A549 (cell line): ENCODE measurements around the gene SCRN2. TPM values are rescaled to one million over a fixed set of nuclear protein-coding genes. Genes with fewer than 3 reads are reported as not detected.
A peak's percentile ranks its signal among the peaks of the same experiment; 100 is the strongest.

Experiments used
- ATAC-seq, 2 experiments: fragments of 200-7000 bp in 1 of 2; fragments of >200 bp in 1 of 2; cut with Nextera tagmentation in 1 of 2; cut with Tn5 transposase in 1 of 2; 3 replicates each; pipeline versions ENCODE4 v1.8.0 to v1.9.1; 2018 to 2020; ENCODE audit warnings: mild to moderate bottlenecking in 1 of 2, moderate library complexity in 1 of 2
- CTCF ChIA-PET: fragments of 300-600 bp; sonication (Branson Sonifier 250); formaldehyde crosslinking; extraction: SDS; loops from one replicate; lab custom pipeline; 2021; ENCODE audit warnings: antibody characterized with exemption, inconsistent platforms; lab: Yijun Ruan, JAX
- POLR2A ChIA-PET: fragments of 350-600 bp; formaldehyde crosslinking; extraction: SDS; loops from one replicate; lab custom pipeline; 2021; ENCODE audit warnings: antibody characterized with exemption, inconsistent platforms; lab: Yijun Ruan, JAX
- DNase-seq, 2 experiments: peaks; one replicate each; pipeline versions ENCODE4 v3.0.0 to v3.0.0-alpha.2; 2011 to 2016; ENCODE audit warnings: low read depth in 1 of 2, low spot score in 1 of 2
- FAIRE-seq: peaks from 2 replicates; lab custom pipeline; 2011; peaks lifted over from hg19 to GRCh38; lab: Jason Lieb, UNC
- H3K27ac ChIP-seq, 2 experiments: fragments of >200 bp; sonication (Bioruptor Twin); formaldehyde crosslinking; 3 replicates each; pipeline ENCODE4 v1.5.1; 2016 to 2017
- H3K4me1 ChIP-seq: fragments of >200 bp; sonication (Bioruptor Twin); formaldehyde crosslinking; 3 replicates; pipeline ENCODE4 v1.6.1; 2016
- H3K4me2 ChIP-seq: fragments of >200 bp; sonication (Bioruptor Twin); formaldehyde crosslinking; 3 replicates; pipeline ENCODE4 v1.6.1; 2016
- H3K4me3 ChIP-seq: fragments of >200 bp; sonication (Bioruptor Twin); formaldehyde crosslinking; 3 replicates; pipeline ENCODE4 v1.5.1; 2016
- H3K9me3 ChIP-seq: fragments of >200 bp; sonication (Bioruptor Twin); formaldehyde crosslinking; 3 replicates; pipeline ENCODE4 v1.6.1; 2016
- CBX2 ChIP-seq: fragments of 200-600 bp; sonication (generic); IDR thresholded peaks from 2 replicates; pipeline ENCODE4 v1.6.1; 2016; ENCODE audit warnings: low read depth, mild to moderate bottlenecking, borderline replicate concordance
- CBX8 ChIP-seq: fragments of 200-600 bp; sonication (generic); IDR thresholded peaks from 2 replicates; pipeline ENCODE4 v1.6.1; 2016
- CHD2 ChIP-seq: fragments of 150-350 bp; IDR thresholded peaks from 2 replicates; pipeline ENCODE4 v1.6.1; 2014; ENCODE audit warnings: low read length; ENCODE audit not compliant: partially characterized antibody
- EHF ChIP-seq: fragments of 250-450 bp; sonication (Bioruptor Pico); IDR thresholded peaks from 2 replicates; pipeline ENCODE4 v1.5.0; 2020; ENCODE audit warnings: mild to moderate bottlenecking
- EHMT2 ChIP-seq: fragments of 200-600 bp; sonication (generic); IDR thresholded peaks from 2 replicates; pipeline ENCODE4 v1.6.1; 2016; ENCODE audit warnings: antibody characterized with exemption, low read depth, mild to moderate bottlenecking, moderate library complexity
- EP300 ChIP-seq, 2 experiments: fragments of >200 bp; sonication (Bioruptor Twin); formaldehyde crosslinking; IDR thresholded peaks; 2 replicates in 1 of 2; 3 replicates in 1 of 2; pipeline ENCODE4 v1.6.1; 2016 to 2017
- FOXS1 ChIP-seq: fragments of 250-450 bp; sonication (Bioruptor Pico); IDR thresholded peaks from 2 replicates; pipeline ENCODE4 v1.5.0; 2020; ENCODE audit warnings: mild to moderate bottlenecking, moderate library complexity
- GATA3 ChIP-seq: IDR thresholded peaks from 2 replicates; pipeline ENCODE4 v1.6.1; 2012; ENCODE audit warnings: borderline replicate concordance
- HDAC2 ChIP-seq: fragments of 200-600 bp; sonication (generic); IDR thresholded peaks from 2 replicates; pipeline ENCODE4 v1.6.1; 2016
- HEYL ChIP-seq: fragments of 250-450 bp; sonication (Bioruptor Pico); IDR thresholded peaks from 2 replicates; pipeline ENCODE4 v1.8.0; 2021; ENCODE audit warnings: mild to moderate bottlenecking, moderate library complexity
- HOXA7 ChIP-seq: fragments of 250-450 bp; sonication (Bioruptor Pico); IDR thresholded peaks from 2 replicates; pipeline ENCODE4 v1.5.0; 2020; ENCODE audit warnings: mild to moderate bottlenecking, moderate library complexity
- HOXB13 ChIP-seq: fragments of 250-450 bp; sonication (Bioruptor Pico); IDR thresholded peaks from 2 replicates; pipeline ENCODE4 v1.5.0; 2020; ENCODE audit warnings: low read depth, mild to moderate bottlenecking, moderate library complexity
- HOXB5 ChIP-seq: fragments of 250-450 bp; sonication (Bioruptor Pico); IDR thresholded peaks from 2 replicates; pipeline ENCODE4 v1.5.0; 2020; ENCODE audit warnings: mild to moderate bottlenecking, moderate library complexity
- KDM1A ChIP-seq: fragments of 200-600 bp; sonication (generic); IDR thresholded peaks from 2 replicates; pipeline ENCODE4 v1.6.1; 2016; ENCODE audit warnings: low read depth, mild to moderate bottlenecking
- KDM5A ChIP-seq: fragments of 200-600 bp; sonication (generic); IDR thresholded peaks from 2 replicates; pipeline ENCODE4 v1.6.1; 2016; ENCODE audit warnings: antibody characterized with exemption, mild to moderate bottlenecking
- MAZ ChIP-seq: fragments of 150-350 bp; IDR thresholded peaks from 2 replicates; pipeline ENCODE4 v1.6.1; 2014; ENCODE audit warnings: antibody characterized with exemption, low read depth, low read length, borderline replicate concordance
- MYC ChIP-seq: IDR thresholded peaks from 2 replicates; pipeline ENCODE4 v1.6.1; 2012; ENCODE audit warnings: mild to moderate bottlenecking, inconsistent platforms, low read length, improper control_type of control experiment, borderline replicate concordance
- NFE2L2 ChIP-seq: fragments of 150-350 bp; conservative IDR thresholded peaks from 2 replicates; pipeline ENCODE4 v1.6.1; 2014; ENCODE audit warnings: low read length
- PHF8 ChIP-seq: fragments of 200-600 bp; sonication (generic); IDR thresholded peaks from 2 replicates; pipeline ENCODE4 v1.6.1; 2016; ENCODE audit warnings: low read depth, mild to moderate bottlenecking, antibody characterized with exemption, moderate library complexity, borderline replicate concordance
- POLR2A ChIP-seq: IDR thresholded peaks from 2 replicates; pipeline ENCODE4 v1.6.1; 2012; ENCODE audit warnings: mild to moderate bottlenecking, low read length
- POLR2AphosphoS2 ChIP-seq: conservative IDR thresholded peaks from 2 replicates; pipeline ENCODE4 v1.6.1; 2012; ENCODE audit warnings: low read length, improper control_type of control experiment, inconsistent platforms
- RAD21 ChIP-seq, 2 experiments: fragments of >200 bp in 1 of 2; sonication (Bioruptor Twin) in 1 of 2; formaldehyde crosslinking in 1 of 2; IDR thresholded peaks in 1 of 2; conservative IDR thresholded peaks in 1 of 2; 2 replicates in 1 of 2; 3 replicates in 1 of 2; pipeline ENCODE4 v1.6.1; 2012 to 2018; ENCODE audit warnings: inconsistent platforms in 1 of 2
- RARB ChIP-seq: fragments of 250-450 bp; sonication (Bioruptor Pico); IDR thresholded peaks from 2 replicates; pipeline ENCODE4 v1.8.0; 2021; ENCODE audit warnings: mild to moderate bottlenecking, moderate library complexity
- RCOR1 ChIP-seq: fragments of 150-350 bp; IDR thresholded peaks from 2 replicates; pipeline ENCODE4 v1.6.1; 2014; ENCODE audit warnings: antibody characterized with exemption, low read length, low read depth
- RNF2 ChIP-seq: fragments of 200-600 bp; sonication (generic); IDR thresholded peaks from 2 replicates; pipeline ENCODE4 v1.6.1; 2016; ENCODE audit warnings: low read depth, mild to moderate bottlenecking, antibody characterized with exemption, moderate library complexity, borderline replicate concordance
- TFCP2L1 ChIP-seq: fragments of 250-450 bp; sonication (Bioruptor Pico); IDR thresholded peaks from 2 replicates; pipeline ENCODE4 v1.5.0; 2021; ENCODE audit warnings: mild to moderate bottlenecking
- ZFP36 ChIP-seq: fragments of 450-650 bp; IDR thresholded peaks from 2 replicates; pipeline ENCODE4 v1.6.1; 2014; ENCODE audit warnings: borderline replicate concordance; ENCODE audit not compliant: partially characterized antibody
- ZNF302 ChIP-seq: fragments of 250-450 bp; sonication (Bioruptor Pico); IDR thresholded peaks from 2 replicates; pipeline ENCODE4 v1.9.0; 2021; ENCODE audit warnings: inconsistent platforms, mild to moderate bottlenecking, moderate library complexity
- WGBS: methylation state at CpG from one replicate; pipeline ENCODE4 v1.1.6; 2017; ENCODE audit errors: missing lambda C conversion rate; 5-methylcytosine and 5-hydroxymethylcytosine counted together
- polyA plus RNA-seq, 4 experiments: library from polyadenylated mRNA; depleted of rRNA in 3 of 4; stranded (reverse); fragments of >200 nt; fragmentation: RNase III in 1 of 4; extraction: RNeasy Plus Mini Kit Qiagen cat#74134 plus additional on column Dnase treatment in 1 of 4; gene quantifications; 2 replicates in 3 of 4; 3 replicates in 1 of 4; pipeline ENCODE4 v1.2.3, GENCODE V29; 2011 to 2017
- TF ChIP-seq, protein P1 (sequence below): IDR thresholded peaks from 2 replicates; pipeline ENCODE4 v1.6.1; 2012; ENCODE audit warnings: low read depth, borderline replicate concordance
- TF ChIP-seq, protein P2 (sequence below): fragments of 250-450 bp; sonication (Bioruptor Pico); IDR thresholded peaks from 2 replicates; pipeline ENCODE4 v1.5.0; 2020; ENCODE audit warnings: low read depth, mild to moderate bottlenecking, moderate library complexity
- TF ChIP-seq, protein P3 (sequence below): fragments of >200 bp; sonication (Bioruptor Twin); formaldehyde crosslinking; IDR thresholded peaks from 3 replicates; pipeline ENCODE4 v1.6.1; 2016
- TF ChIP-seq, protein P4 (sequence below): IDR thresholded peaks from 2 replicates; pipeline ENCODE4 v1.6.1; 2012
- TF ChIP-seq, protein P5 (sequence below): IDR thresholded peaks from 2 replicates; pipeline ENCODE4 v1.6.1; 2012
- TF ChIP-seq, protein P6 (sequence below): fragments of >200 bp; sonication (Bioruptor Twin); formaldehyde crosslinking; IDR thresholded peaks from 2 replicates; pipeline ENCODE4 v1.6.1; 2016

Gene SCRN2
- polyA plus RNA-seq, 2 of the 4 experiments (the other 2 are of a cell fraction) = 25.8 to 43.7 TPM

DNA sequence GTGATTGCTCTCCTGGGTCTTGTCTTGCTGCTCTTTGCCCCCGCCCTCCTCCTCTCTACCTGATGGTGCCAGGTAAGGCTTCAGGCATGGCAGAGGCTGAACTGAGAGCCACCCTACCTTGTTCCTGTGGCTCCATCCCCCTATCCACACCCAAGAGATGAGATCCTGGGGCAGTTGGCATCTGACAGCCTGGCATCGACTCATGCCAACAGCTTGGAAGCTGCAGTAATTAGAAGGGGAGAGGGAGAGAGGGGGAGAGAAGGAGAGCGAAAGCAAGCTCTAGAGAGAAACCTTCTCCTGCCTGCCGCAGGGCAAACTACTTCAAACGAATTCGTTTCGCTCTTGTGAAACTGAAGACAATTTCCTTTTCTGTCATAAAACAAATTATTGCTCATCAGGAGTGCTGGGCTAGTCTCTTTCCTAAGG, 23.7 kb upstream of the SCRN2 start:
- Histone ChIP-seq H3K4me1 (peaks cover 15% of the 10 kb centered on the region), H3K4me3 (no peak overlapping the region), H3K9me3 (peaks cover 10% of the 10 kb centered on the region; the same call in 1 of the 3 replicates), H3K4me2 (no peak overlapping the region), H3K27ac (peak overlapping the region; percentile 19 to 38; a peak in 4 of 6 replicates)
- TF ChIP-seq HOXB5 (CRISPR knock-in tag) (no peak), KDM1A (no peak), TFCP2L1 (no peak), GATA3 (no peak), CHD2 (no peak), CBX8 (no peak), RCOR1 (no peak), MAZ (no peak), FOXS1 (CRISPR knock-in tag) (no peak), HDAC2 (no peak), RARB (CRISPR knock-in tag) (no peak), HOXA7 (CRISPR knock-in tag) (no peak), EP300 (IDR thresholded peaks at IDR 0.05) (no peak), KDM5A (no peak)
- TF ChIP-seq, protein P1, sequence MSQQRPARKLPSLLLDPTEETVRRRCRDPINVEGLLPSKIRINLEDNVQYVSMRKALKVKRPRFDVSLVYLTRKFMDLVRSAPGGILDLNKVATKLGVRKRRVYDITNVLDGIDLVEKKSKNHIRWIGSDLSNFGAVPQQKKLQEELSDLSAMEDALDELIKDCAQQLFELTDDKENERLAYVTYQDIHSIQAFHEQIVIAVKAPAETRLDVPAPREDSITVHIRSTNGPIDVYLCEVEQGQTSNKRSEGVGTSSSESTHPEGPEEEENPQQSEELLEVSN = no peak
- TF ChIP-seq, protein P2, sequence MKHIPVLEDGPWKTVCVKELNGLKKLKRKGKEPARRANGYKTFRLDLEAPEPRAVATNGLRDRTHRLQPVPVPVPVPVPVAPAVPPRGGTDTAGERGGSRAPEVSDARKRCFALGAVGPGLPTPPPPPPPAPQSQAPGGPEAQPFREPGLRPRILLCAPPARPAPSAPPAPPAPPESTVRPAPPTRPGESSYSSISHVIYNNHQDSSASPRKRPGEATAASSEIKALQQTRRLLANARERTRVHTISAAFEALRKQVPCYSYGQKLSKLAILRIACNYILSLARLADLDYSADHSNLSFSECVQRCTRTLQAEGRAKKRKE = no peak
- TF ChIP-seq, protein P3, sequence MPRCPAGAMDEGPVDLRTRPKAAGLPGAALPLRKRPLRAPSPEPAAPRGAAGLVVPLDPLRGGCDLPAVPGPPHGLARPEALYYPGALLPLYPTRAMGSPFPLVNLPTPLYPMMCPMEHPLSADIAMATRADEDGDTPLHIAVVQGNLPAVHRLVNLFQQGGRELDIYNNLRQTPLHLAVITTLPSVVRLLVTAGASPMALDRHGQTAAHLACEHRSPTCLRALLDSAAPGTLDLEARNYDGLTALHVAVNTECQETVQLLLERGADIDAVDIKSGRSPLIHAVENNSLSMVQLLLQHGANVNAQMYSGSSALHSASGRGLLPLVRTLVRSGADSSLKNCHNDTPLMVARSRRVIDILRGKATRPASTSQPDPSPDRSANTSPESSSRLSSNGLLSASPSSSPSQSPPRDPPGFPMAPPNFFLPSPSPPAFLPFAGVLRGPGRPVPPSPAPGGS = no peak
- no peak for ATAC-seq
- POLR2A ChIA-PET = no interaction called here
- CTCF ChIA-PET = interaction anchor here (0.8 to 36.3 kb wide), 5 partner anchors 8 to 153 kb away, joined by 3 to 1860 read pairs (median 8); partner anchors contain the start of genes SCRN2, SP2 and SP6
- FAIRE-seq = no peak
- no peak for DNase-seq
- WGBS = 82% methylated on average over 7 of the region's 7 CpGs

DNA sequence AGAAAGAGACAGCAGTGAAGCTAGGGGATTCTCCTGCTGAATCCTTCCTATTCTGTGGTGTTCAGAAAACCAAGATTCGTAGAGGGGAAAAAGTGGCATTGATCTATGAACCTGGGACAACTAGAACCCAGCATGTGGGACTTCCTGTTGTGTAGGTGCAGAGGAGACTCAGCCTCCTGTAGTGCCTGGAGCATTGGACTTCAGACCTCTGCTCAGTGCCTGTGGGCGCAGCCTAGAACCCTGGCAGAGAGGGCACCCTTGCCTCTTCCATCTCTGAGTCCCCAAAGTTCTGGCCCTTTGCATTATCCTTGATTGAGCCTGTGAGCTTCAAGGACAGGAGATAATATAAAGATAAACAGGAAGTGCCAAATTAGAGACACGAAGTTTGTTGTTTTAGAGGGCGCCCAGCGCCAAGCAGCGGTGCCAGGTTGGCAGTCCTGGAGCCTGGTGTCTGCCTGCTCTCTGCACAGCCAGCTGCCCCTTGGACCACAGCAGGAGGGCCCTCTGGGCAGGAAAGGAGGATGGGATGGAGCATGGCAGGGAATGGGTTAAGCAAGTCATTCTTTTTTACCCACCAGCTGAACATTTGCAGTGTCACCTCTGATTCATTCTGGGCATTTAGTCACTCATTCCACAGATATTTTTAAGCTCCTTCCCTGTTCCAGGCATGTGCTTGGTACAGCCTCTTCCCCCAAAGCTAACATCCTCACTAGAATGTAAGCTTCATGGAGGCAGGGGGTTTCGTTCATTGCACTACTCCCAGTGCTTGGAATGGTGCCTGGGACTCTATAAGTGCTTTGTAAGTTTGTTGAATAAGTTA, 21.8 kb upstream of the SCRN2 start:
- Histone ChIP-seq H3K4me3 (no peak overlapping the region), H3K9me3 (peaks cover 10% of the 10 kb centered on the region; the same call in 1 of the 3 replicates), H3K27ac (peak overlapping the region; percentile 80 to 89), H3K4me1 (peaks cover 15% of the 10 kb centered on the region), H3K4me2 (peak overlapping the region; percentile 46)
- 66% methylated on average over 7 of the region's 7 CpGs for WGBS
- ATAC-seq (peak; percentile 79 to 88), DNase-seq (peak; percentile 87 to 91), FAIRE-seq (peak; percentile 76)
- ChIA-PET POLR2A (interaction anchor here (1.1 kb wide), 1 partner anchor 31 kb away, joined by 7 read pairs; the partner anchor contains the start of genes LRRC46 and MRPL10), CTCF (interaction anchor here (1.1 to 36.3 kb wide), 6 partner anchors 10 to 155 kb away, joined by 3 to 1860 read pairs (median 8); partner anchors contain the start of genes CDK5RAP3, SCRN2, SP2 and SP6)
- TF ChIP-seq, protein P4, sequence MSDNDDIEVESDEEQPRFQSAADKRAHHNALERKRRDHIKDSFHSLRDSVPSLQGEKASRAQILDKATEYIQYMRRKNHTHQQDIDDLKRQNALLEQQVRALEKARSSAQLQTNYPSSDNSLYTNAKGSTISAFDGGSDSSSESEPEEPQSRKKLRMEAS = peak; percentile 93
- TF ChIP-seq RAD21 (conservative IDR thresholded peaks at IDR 0.05 in 1 of 2, IDR thresholded peaks at IDR 0.05 in 1 of 2) (no peak), MAZ (no peak), EHMT2 (no peak), HDAC2 (no peak), HOXB5 (CRISPR knock-in tag) (no peak; the same call in 1 of the 2 replicates), RNF2 (no peak), HEYL (CRISPR knock-in tag) (no peak), PHF8 (no peak), EHF (CRISPR knock-in tag) (no peak), NFE2L2 (peak; percentile 92), ZFP36 (no peak), CBX8 (no peak), POLR2AphosphoS2 (no peak), ZNF302 (CRISPR knock-in tag) (no peak), HOXB13 (CRISPR knock-in tag) (peak; percentile 33; the same call in 1 of the 2 replicates), TFCP2L1 (no peak), POLR2A (no peak), MYC (peak; percentile 66; the same call in 1 of the 2 replicates), CBX2 (no peak)
- TF ChIP-seq, protein P5, sequence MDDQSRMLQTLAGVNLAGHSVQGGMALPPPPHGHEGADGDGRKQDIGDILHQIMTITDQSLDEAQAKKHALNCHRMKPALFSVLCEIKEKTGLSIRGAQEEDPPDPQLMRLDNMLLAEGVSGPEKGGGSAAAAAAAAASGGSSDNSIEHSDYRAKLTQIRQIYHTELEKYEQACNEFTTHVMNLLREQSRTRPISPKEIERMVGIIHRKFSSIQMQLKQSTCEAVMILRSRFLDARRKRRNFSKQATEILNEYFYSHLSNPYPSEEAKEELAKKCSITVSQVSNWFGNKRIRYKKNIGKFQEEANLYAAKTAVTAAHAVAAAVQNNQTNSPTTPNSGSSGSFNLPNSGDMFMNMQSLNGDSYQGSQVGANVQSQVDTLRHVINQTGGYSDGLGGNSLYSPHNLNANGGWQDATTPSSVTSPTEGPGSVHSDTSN = peak; percentile 78
- TF ChIP-seq, protein P6, sequence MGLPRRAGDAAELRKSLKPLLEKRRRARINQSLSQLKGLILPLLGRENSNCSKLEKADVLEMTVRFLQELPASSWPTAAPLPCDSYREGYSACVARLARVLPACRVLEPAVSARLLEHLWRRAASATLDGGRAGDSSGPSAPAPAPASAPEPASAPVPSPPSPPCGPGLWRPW = no peak
